ES-I3 (cell line): ENCODE measurements around the gene CDK10.

Source experiments
- H3K36me3 ChIP-seq: 2 replicates; pipeline ENCODE4 v1.6.1; 2013; ENCODE audit warnings: mild to moderate bottlenecking, low read length, control low read depth, moderate library complexity; ENCODE audit not compliant: insufficient read depth
- H3K4me1 ChIP-seq: 2 replicates; pipeline ENCODE4 v1.6.1; 2013; ENCODE audit warnings: mild to moderate bottlenecking, control low read depth, low read length; ENCODE audit not compliant: insufficient read depth
- H3K9ac ChIP-seq: 2 replicates; pipeline ENCODE4 v1.6.1; 2013; ENCODE audit warnings: low read depth, mild to moderate bottlenecking, low read length, moderate library complexity
- H3K9me3 ChIP-seq: 2 replicates; pipeline ENCODE4 v1.6.1; 2013; ENCODE audit warnings: mild to moderate bottlenecking, low read length, moderate library complexity; ENCODE audit not compliant: control insufficient read depth, insufficient read depth

The CDK10 gene

DNA sequence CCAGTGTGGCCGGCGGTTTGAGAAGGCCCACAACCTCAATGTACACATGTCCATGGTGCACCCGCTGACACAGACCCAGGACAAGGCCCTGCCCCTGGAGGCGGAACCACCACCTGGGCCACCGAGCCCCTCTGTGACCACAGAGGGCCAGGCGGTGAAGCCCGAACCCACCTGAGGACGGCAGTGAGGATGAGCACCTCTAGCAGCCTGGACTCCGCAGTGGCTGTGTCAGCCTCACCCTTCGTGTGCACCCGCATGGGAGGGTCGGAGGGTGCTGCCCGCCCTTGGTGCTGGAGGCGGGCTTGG is 51.5 kb downstream of the CDK10 start:
- Histone ChIP-seq H3K9me3 (no peaks in the 10 kb centered on the region), H3K4me1 (no peaks in the 10 kb centered on the region), H3K9ac (no peak overlapping the region), H3K36me3 (peaks cover 26% of the 10 kb centered on the region)

DNA sequence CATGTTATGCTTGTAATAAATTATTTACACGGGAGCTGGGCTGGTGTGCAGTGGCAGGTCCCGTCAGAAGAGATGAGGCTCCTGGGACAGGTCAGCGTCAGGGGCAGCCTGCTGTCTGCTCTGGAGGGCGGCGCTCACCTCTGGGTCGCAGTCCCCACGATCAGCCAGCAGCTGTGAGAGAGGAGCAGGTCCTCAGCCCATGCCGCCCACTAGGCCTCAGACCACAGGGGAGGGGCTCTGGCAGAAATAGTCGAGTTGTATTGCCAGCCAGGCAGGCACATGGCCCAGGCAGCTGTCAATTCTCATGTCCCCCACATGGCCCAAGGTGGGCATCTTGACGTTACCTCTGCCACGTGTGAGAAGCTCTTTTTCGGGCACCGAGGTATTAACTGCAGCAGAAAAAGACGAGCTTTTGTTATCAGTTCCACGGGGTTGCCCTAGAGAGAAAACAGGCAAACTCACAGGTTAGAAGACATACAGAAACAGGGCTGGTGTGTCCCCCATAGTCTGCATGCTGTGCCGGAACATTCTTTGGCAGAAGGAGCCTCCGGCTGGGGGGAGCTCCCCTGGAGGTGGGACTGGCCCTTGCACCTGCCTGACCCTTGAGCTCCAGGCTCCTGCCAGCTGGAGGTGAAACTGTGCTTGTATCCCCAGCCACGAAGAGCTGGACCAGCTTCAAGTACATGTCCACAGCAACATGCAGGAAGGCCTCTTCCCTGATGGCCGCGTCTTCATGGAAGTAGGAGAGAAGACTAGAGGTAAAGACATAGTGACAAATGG is 52.2 kb downstream of the CDK10 start:
- Histone ChIP-seq H3K9ac (no peak overlapping the region), H3K9me3 (no peaks in the 10 kb centered on the region), H3K4me1 (no peaks in the 10 kb centered on the region), H3K36me3 (peaks cover 26% of the 10 kb centered on the region)

GRCh38 chr16:89739383-89739782 is 52.9 kb downstream of the CDK10 start:
- H3K36me3 ChIP-seq = peaks cover 26% of the 10 kb centered on the region
- no peak overlapping the region for H3K9ac ChIP-seq
- H3K4me1 ChIP-seq = no peaks in the 10 kb centered on the region
- H3K9me3 ChIP-seq = no peaks in the 10 kb centered on the region

DNA sequence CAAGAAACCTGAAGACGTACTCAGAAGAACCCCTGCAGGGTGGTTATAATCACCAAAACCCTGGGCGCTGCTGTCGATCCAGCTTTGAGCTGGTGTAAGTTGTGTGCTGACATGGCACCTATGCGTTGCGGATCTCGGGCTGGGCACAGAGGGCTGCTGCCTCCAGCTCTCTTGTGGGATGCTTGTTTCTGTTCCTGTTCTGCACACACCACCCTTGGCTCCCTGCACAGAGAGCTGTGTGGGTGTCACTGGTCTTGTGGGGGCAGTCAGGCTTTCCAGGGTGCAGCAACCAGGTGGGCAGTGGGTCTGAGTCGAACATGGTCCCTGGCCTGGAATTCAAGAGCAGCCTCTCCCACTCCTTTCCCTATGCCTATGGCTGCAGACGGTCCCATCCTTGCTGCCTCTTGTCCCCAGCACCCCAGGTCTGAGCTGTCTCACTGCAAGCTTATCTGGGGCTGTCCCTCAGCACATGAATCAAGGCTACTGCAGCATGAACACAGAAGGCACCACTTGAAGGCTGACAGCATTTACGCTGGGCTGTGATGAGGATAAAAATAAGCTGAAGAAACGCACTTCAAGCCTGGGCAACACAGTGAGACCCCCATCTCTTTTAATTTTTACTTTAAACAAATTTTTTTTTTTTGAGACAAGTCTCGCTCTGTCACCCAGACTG is 55.0 kb downstream of the CDK10 start:
- Histone ChIP-seq H3K9ac (no peak overlapping the region), H3K4me1 (no peaks in the 10 kb centered on the region), H3K9me3 (no peaks in the 10 kb centered on the region), H3K36me3 (peaks cover 20% of the 10 kb centered on the region)

DNA sequence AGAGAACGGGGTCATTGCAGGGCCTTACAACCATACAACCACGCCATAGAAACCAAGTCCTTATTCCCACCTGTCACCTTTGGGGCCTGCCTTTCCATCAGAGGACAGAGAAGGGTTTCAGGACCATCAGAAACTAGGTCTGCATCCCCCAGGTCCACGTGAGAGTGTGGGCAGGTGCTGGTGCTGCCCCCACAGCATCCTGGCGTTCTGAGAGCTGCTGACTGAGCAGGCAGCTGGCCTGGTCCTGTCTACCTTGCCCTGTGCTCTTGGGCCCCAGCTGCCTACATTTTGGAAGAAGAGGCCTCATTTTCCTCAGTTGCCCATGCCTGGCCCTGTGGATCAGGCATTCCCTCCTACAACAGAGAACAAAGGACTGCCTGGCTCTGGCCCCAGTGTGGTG is 56.5 kb downstream of the CDK10 start:
- peaks cover 14% of the 10 kb centered on the region for H3K36me3 ChIP-seq
- no peaks in the 10 kb centered on the region for H3K4me1 ChIP-seq
- no peaks in the 10 kb centered on the region for H3K9me3 ChIP-seq
- no peak overlapping the region for H3K9ac ChIP-seq

DNA sequence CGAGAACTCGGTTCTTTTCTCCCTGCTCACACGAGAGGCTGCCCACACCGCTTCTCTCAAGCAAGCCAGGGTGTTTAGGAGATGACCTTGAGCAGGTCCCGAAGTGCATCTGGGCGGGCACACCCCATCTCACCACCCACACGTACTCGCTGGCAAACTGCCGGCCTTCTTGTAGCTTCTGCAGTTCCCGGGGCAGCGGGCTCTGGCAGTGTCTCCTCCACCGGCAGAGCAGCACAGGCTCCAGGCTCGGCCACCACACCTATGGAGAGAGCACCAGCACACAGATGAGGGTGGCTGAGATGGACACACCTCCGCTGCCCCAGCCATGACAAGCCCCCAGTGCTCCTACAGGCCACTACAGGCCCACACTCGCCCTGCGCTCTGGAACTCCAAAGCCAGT is 58.3 kb downstream of the CDK10 start:
- Histone ChIP-seq H3K9ac (no peak overlapping the region), H3K36me3 (peaks cover 10% of the 10 kb centered on the region), H3K9me3 (no peaks in the 10 kb centered on the region), H3K4me1 (no peaks in the 10 kb centered on the region)
